HEK293 (cell line): Measurements from ENCODE around the gene RECK.

Experiments
- CTCF ChIA-PET: fragments of 350-600 bp; formaldehyde crosslinking; extraction: SDS; loops from one replicate; lab custom pipeline; 2021; ENCODE audit warnings: antibody characterized with exemption; lab: Yijun Ruan, JAX
- POLR2A ChIA-PET: fragments of 300-600 bp; formaldehyde crosslinking; extraction: SDS; loops from one replicate; lab custom pipeline; 2020; ENCODE audit warnings: antibody characterized with exemption, inconsistent platforms; lab: Yijun Ruan, JAX
- H3K27ac ChIP-seq: fragments of 200-500 bp; sonication (Bioruptor generic); 2 replicates; pipeline ENCODE4 v1.5.1; 2014; ENCODE audit warnings: low read depth, low read length, control low read depth, inconsistent platforms; ENCODE audit errors: extremely low read depth
- H3K36me3 ChIP-seq, 2 experiments: fragments of 200-500 bp in 1 of 2; sonication (Bioruptor generic) in 1 of 2; 1 replicate in 1 of 2; 2 replicates in 1 of 2; pipeline ENCODE4 v1.5.1; 2014 to 2017; ENCODE audit warnings: inconsistent platforms in 2 of 2, low read length in 2 of 2; ENCODE audit not compliant: control insufficient read depth in 2 of 2, insufficient read depth in 1 of 2
- H3K4me1 ChIP-seq: fragments of 200-500 bp; sonication (Bioruptor generic); 2 replicates; pipeline ENCODE4 v1.5.1; 2014; ENCODE audit warnings: mild to moderate bottlenecking, low read length, inconsistent platforms; ENCODE audit not compliant: control insufficient read depth, insufficient read depth
- H3K4me3 ChIP-seq: 2 replicates; pipeline ENCODE4 v1.5.1; 2011; ENCODE audit warnings: low read depth, mild to moderate bottlenecking, control low read depth, low read length, moderate library complexity
- H3K9me3 ChIP-seq: fragments of 200-500 bp; sonication (Bioruptor generic); 2 replicates; pipeline ENCODE4 v1.5.1; 2014; ENCODE audit warnings: low read depth, low read length, inconsistent platforms; ENCODE audit not compliant: control insufficient read depth, insufficient read depth
- BCL11B ChIP-seq: fragments of 450-650 bp; formaldehyde crosslinking; IDR thresholded peaks from 2 replicates; pipeline ENCODE4 v1.5.1; 2016; ENCODE audit warnings: low read depth, missing biosample characterization, missing genetic modification characterization
- BCL6B ChIP-seq: fragments of 450-650 bp; formaldehyde crosslinking; IDR thresholded peaks from 2 replicates; pipeline ENCODE4 v1.5.1; 2017; ENCODE audit warnings: missing biosample characterization, missing genetic modification characterization
- GLI2 ChIP-seq: fragments of 450-650 bp; formaldehyde crosslinking; IDR thresholded peaks from 2 replicates; pipeline ENCODE4; 2017; ENCODE audit warnings: missing biosample characterization, missing genetic modification characterization, low read depth, borderline replicate concordance
- INSM2 ChIP-seq: fragments of 450-650 bp; formaldehyde crosslinking; IDR thresholded peaks from 2 replicates; pipeline ENCODE4 v1.5.1; 2016; ENCODE audit warnings: missing biosample characterization, missing genetic modification characterization
- PRDM10 ChIP-seq: fragments of 450-650 bp; formaldehyde crosslinking; IDR thresholded peaks from 2 replicates; pipeline ENCODE4 v1.5.1; 2016; ENCODE audit warnings: missing biosample characterization, missing genetic modification characterization
- PRDM6 ChIP-seq: fragments of 450-650 bp; formaldehyde crosslinking; IDR thresholded peaks from 2 replicates; pipeline ENCODE4 v1.5.1; 2017; ENCODE audit warnings: missing biosample characterization, missing genetic modification characterization
- REPIN1 ChIP-seq: fragments of 450-650 bp; formaldehyde crosslinking; IDR thresholded peaks from 2 replicates; pipeline ENCODE4 v1.5.1; 2017; ENCODE audit warnings: missing biosample characterization, missing genetic modification characterization, low read depth
- SP7 ChIP-seq: fragments of 450-650 bp; formaldehyde crosslinking; IDR thresholded peaks from 2 replicates; pipeline ENCODE4 v1.5.1; 2016; ENCODE audit warnings: missing biosample characterization, missing genetic modification characterization
- WT1 ChIP-seq: fragments of 450-650 bp; formaldehyde crosslinking; IDR thresholded peaks from 2 replicates; pipeline ENCODE4 v1.5.1; 2016; ENCODE audit warnings: missing biosample characterization, missing genetic modification characterization
- ZNF221 ChIP-seq: fragments of 450-650 bp; formaldehyde crosslinking; IDR thresholded peaks from 2 replicates; pipeline ENCODE4 v1.5.1; 2017; ENCODE audit warnings: missing biosample characterization, missing genetic modification characterization, borderline replicate concordance
- ZNF449 ChIP-seq: fragments of 450-650 bp; formaldehyde crosslinking; IDR thresholded peaks from 2 replicates; pipeline ENCODE4 v1.5.1; 2017; ENCODE audit warnings: missing biosample characterization, mild to moderate bottlenecking, missing genetic modification characterization, moderate library complexity
- ZNF561 ChIP-seq: fragments of 450-650 bp; IDR thresholded peaks from 2 replicates; pipeline ENCODE4 v1.5.1; 2018; ENCODE audit warnings: missing biosample characterization, missing genetic modification characterization, borderline replicate concordance
- ZNF639 ChIP-seq: fragments of 450-650 bp; formaldehyde crosslinking; IDR thresholded peaks from 2 replicates; pipeline ENCODE4 v1.5.1; 2016; ENCODE audit warnings: missing biosample characterization, missing genetic modification characterization
- ZNF677 ChIP-seq: fragments of 450-650 bp; IDR thresholded peaks from 2 replicates; pipeline ENCODE4 v1.5.0; 2018; ENCODE audit warnings: missing biosample characterization, mild to moderate bottlenecking, missing genetic modification characterization, moderate library complexity
- ZNF701 ChIP-seq: fragments of 450-650 bp; formaldehyde crosslinking; IDR thresholded peaks from 2 replicates; pipeline ENCODE4 v1.5.1; 2016; ENCODE audit warnings: missing biosample characterization, missing genetic modification characterization
- ZSCAN4 ChIP-seq: fragments of 450-650 bp; formaldehyde crosslinking; IDR thresholded peaks from 2 replicates; pipeline ENCODE4 v1.5.1; 2017; ENCODE audit warnings: missing biosample characterization, missing genetic modification characterization
- ZSCAN5A ChIP-seq: fragments of 450-650 bp; formaldehyde crosslinking; IDR thresholded peaks from 2 replicates; pipeline ENCODE4 v1.5.1; 2016; ENCODE audit warnings: missing biosample characterization, missing genetic modification characterization

Gene RECK

GRCh38 chr9:36163786-36164170 is 127.1 kb downstream of the RECK start (continued):
- TF ChIP-seq INSM2 (tag by site-specific recombination) = no peak
- TF ChIP-seq, all 188 proteins: peak for 0

- H3K9me3 ChIP-seq = no peaks in the 10 kb centered on the region
- ChIA-PET POLR2A (interaction anchor here (0.6 to 3.0 kb wide), 6 partner anchors 16 to 59 kb away, joined by 3 to 30 read pairs (median 6); partner anchors contain the start of genes CLTA and GLIPR2), CTCF (interaction anchor here (0.5 to 8.2 kb wide), 13 partner anchors 8 to 392 kb away, joined by 3 to 172 read pairs (median 5); partner anchors contain the start of genes CLTA and GLIPR2)
- no peak overlapping the region for H3K27ac ChIP-seq
- TF ChIP-seq ZSCAN4 = peak; percentile 41; the same call in 1 of the 2 replicates
- no peak for TF ChIP-seq BCL11B (tag by site-specific recombination)
- H3K4me1 ChIP-seq = peaks cover 4% of the 10 kb centered on the region; the same call in 1 of the 2 replicates
- H3K4me3 ChIP-seq = no peak overlapping the region
- no peaks in the 10 kb centered on the region for H3K36me3 ChIP-seq
Observed at GRCh38 chr9:36164372-36164771, 127.7 kb downstream of the RECK start.

GRCh38 chr9:36164989-36165388 is 128.3 kb downstream of the RECK start:
- peaks cover 4% of the 10 kb centered on the region; the same call in 1 of the 2 replicates for H3K4me1 ChIP-seq
- H3K9me3 ChIP-seq = no peaks in the 10 kb centered on the region
- CTCF ChIA-PET = interaction anchor here (0.5 to 8.2 kb wide), 14 partner anchors 9 to 391 kb away, joined by 3 to 172 read pairs (median 5); partner anchors contain the start of genes CLTA and GLIPR2
- H3K4me3 ChIP-seq = no peak overlapping the region
- H3K27ac ChIP-seq = no peak overlapping the region
- POLR2A ChIA-PET = interaction anchor here (0.6 to 3.0 kb wide), 4 partner anchors 22 to 59 kb away, joined by 3 to 30 read pairs (median 5); partner anchors contain the start of genes CLTA and GLIPR2
- H3K36me3 ChIP-seq = no peaks in the 10 kb centered on the region
- TF ChIP-seq ZNF561 (tag by site-specific recombination) (no peak), ZNF677 (no peak), REPIN1 (tag by site-specific recombination) (no peak), ZSCAN5A (tag by site-specific recombination) (no peak), ZNF221 (tag by site-specific recombination) (no peak), PRDM10 (tag by site-specific recombination) (no peak), SP7 (tag by site-specific recombination) (no peak), ZNF449 (tag by site-specific recombination) (no peak), PRDM6 (tag by site-specific recombination) (no peak), ZNF701 (tag by site-specific recombination) (no peak), BCL6B (tag by site-specific recombination) (no peak), ZNF639 (tag by site-specific recombination) (no peak), GLI2 (no peak), WT1 (tag by site-specific recombination) (no peak)
